GM23338 (cell line): ENCODE results near the gene GFOD1. TPM values are rescaled to one million over a fixed set of nuclear protein-coding genes. Genes with fewer than 3 reads are reported as not detected.

Source experiments
- ATAC-seq: fragments of 200-7000 bp; cut with Tn5 transposase; 3 replicates; pipeline ENCODE4 v1.9.1; 2020
- DNase-seq: peaks from one replicate; pipeline ENCODE4 v3.0.0-alpha.2; 2015; ENCODE audit warnings: low spot score
- H2AFZ ChIP-seq: fragments of 200-600 bp; sonication (generic); 2 replicates; pipeline ENCODE4 v1.8.0; 2016; ENCODE audit warnings: antibody characterized with exemption, mild to moderate bottlenecking, moderate library complexity
- H3F3A ChIP-seq: fragments of 200-600 bp; sonication (generic); replicated peaks from 2 replicates; pipeline ENCODE4 v1.8.0; 2017; ENCODE audit warnings: antibody characterized with exemption, mixed run types, low read depth
- H3K27ac ChIP-seq: fragments of 200-600 bp; sonication (generic); 2 replicates; pipeline ENCODE4 v1.6.1; 2016; ENCODE audit warnings: low read depth
- H3K27me3 ChIP-seq: fragments of 200-600 bp; sonication (generic); 2 replicates; pipeline ENCODE4 v1.8.0; 2016; ENCODE audit warnings: mild to moderate bottlenecking, mixed run types, moderate library complexity; ENCODE audit not compliant: insufficient read depth
- H3K36me3 ChIP-seq: fragments of 200-600 bp; sonication (generic); 2 replicates; pipeline ENCODE4 v1.8.0; 2016; ENCODE audit warnings: mild to moderate bottlenecking; ENCODE audit not compliant: insufficient read depth
- H3K4me1 ChIP-seq: fragments of 200-600 bp; sonication (generic); 2 replicates; pipeline ENCODE4 v1.8.0; 2016; ENCODE audit warnings: mild to moderate bottlenecking, moderate library complexity; ENCODE audit not compliant: insufficient read depth
- H3K4me2 ChIP-seq: fragments of 200-600 bp; sonication (generic); 2 replicates; pipeline ENCODE4 v1.7.1; 2017; ENCODE audit warnings: mixed run types
- H3K4me3 ChIP-seq: fragments of 200-600 bp; sonication (generic); 2 replicates; pipeline ENCODE4 v1.6.1; 2016; ENCODE audit warnings: mixed run types
- H3K79me2 ChIP-seq: fragments of 200-600 bp; sonication (generic); replicated peaks from 2 replicates; pipeline ENCODE4 v1.8.0; 2017; ENCODE audit warnings: mild to moderate bottlenecking; ENCODE audit not compliant: insufficient read depth
- H3K9me2 ChIP-seq: fragments of 200-600 bp; sonication (generic); 2 replicates; pipeline ENCODE4 v1.8.0; 2017; ENCODE audit not compliant: insufficient read depth
- H4K20me1 ChIP-seq: fragments of 200-600 bp; sonication (generic); replicated peaks from 2 replicates; pipeline ENCODE4 v1.8.0; 2017; ENCODE audit warnings: mild to moderate bottlenecking; ENCODE audit not compliant: insufficient read depth
- H3K27ac Mint-ChIP-seq: 2 replicates; pipeline ENCODE4 v1.8.0; 2020; ENCODE audit warnings: inconsistent platforms, mild to moderate bottlenecking, moderate library complexity, mixed read lengths
- H3K27me3 Mint-ChIP-seq: 3 replicates; pipeline ENCODE4 v1.8.0; 2022; ENCODE audit warnings: low read depth, mild to moderate bottlenecking, moderate library complexity, mixed read lengths, inconsistent platforms; ENCODE audit not compliant: insufficient read depth, poor library complexity
- H3K36me3 Mint-ChIP-seq: 3 replicates; pipeline ENCODE4 v1.8.0; 2021; ENCODE audit warnings: low read depth, mild to moderate bottlenecking, inconsistent platforms, moderate library complexity, mixed read lengths
- H3K4me1 Mint-ChIP-seq: 3 replicates; pipeline ENCODE4 v1.8.0; 2020; ENCODE audit warnings: mild to moderate bottlenecking, inconsistent platforms, mixed read lengths
- H3K4me3 Mint-ChIP-seq: 3 replicates; pipeline ENCODE4 v1.8.0; 2021; ENCODE audit warnings: moderate library complexity, mild to moderate bottlenecking, inconsistent platforms, mixed read lengths
- H3K9me3 Mint-ChIP-seq: 3 replicates; pipeline ENCODE4 v1.8.0; 2020; ENCODE audit warnings: moderate library complexity, mild to moderate bottlenecking, inconsistent platforms, mixed read lengths
- CREB1 ChIP-seq: fragments of 250-450 bp; sonication (Bioruptor Pico); IDR thresholded peaks from 2 replicates; pipeline ENCODE4 v1.5.0; 2020; ENCODE audit warnings: low read depth, mild to moderate bottlenecking, moderate library complexity
- EZH2phosphoT487 ChIP-seq: fragments of 200-600 bp; sonication (generic); IDR thresholded peaks from one replicate; pipeline ENCODE4 v1.8.1; 2018; ENCODE audit warnings: antibody characterized with exemption; ENCODE audit not compliant: unreplicated experiment
- JUNB ChIP-seq: IDR thresholded peaks from one replicate; pipeline ENCODE4 v1.6.1; 2016; ENCODE audit warnings: antibody characterized with exemption; ENCODE audit not compliant: unreplicated experiment
- NANOG ChIP-seq: IDR thresholded peaks from 2 replicates; pipeline ENCODE4 v1.6.1; 2016; ENCODE audit warnings: antibody characterized with exemption, borderline replicate concordance
- POLR2AphosphoS5 ChIP-seq: IDR thresholded peaks from 2 replicates; pipeline ENCODE4 v1.6.1; 2016; ENCODE audit warnings: antibody characterized with exemption, low read depth
- STAT1 ChIP-seq: IDR thresholded peaks from one replicate; pipeline ENCODE4 v1.6.1; 2016; ENCODE audit warnings: antibody characterized with exemption; ENCODE audit not compliant: unreplicated experiment
- ZNF114 ChIP-seq: fragments of 250-450 bp; sonication (Bioruptor Pico); IDR thresholded peaks from 2 replicates; pipeline ENCODE4 v1.5.0; 2020; ENCODE audit warnings: mild to moderate bottlenecking, moderate library complexity
- polyA plus RNA-seq: library from polyadenylated mRNA; unstranded; fragments of >200 nt; fragmentation: Nextera tagmentation; extraction: Ambion mirVana; gene quantifications from 2 replicates; pipeline ENCODE4 v1.2.1, GENCODE V29; 2016
- total RNA-seq: library from RNA; depleted of rRNA; stranded (reverse); fragments of >200 nt; shearing (Covaris generic); gene quantifications from 2 replicates; pipeline ENCODE4 v1.2.3, GENCODE V29; 2014
- TF ChIP-seq, protein P1 (sequence below): IDR thresholded peaks from one replicate; pipeline ENCODE4 v1.6.1; 2018; ENCODE audit warnings: antibody characterized with exemption; ENCODE audit not compliant: unreplicated experiment
- TF ChIP-seq, protein P2 (sequence below), 2 experiments: fragments of 200-600 bp in 1 of 2; sonication (generic) in 1 of 2; conservative IDR thresholded peaks; 2 replicates each; pipeline versions ENCODE4 v1.5.1 to v1.6.1; 2016 to 2017; ENCODE audit warnings: antibody characterized with exemption in 2 of 2, low read depth in 2 of 2, mild to moderate bottlenecking in 2 of 2, moderate library complexity in 1 of 2
- TF ChIP-seq, protein P3 (sequence below): IDR thresholded peaks from 2 replicates; pipeline ENCODE4 v1.6.1; 2016; ENCODE audit warnings: antibody characterized with exemption

GFOD1 gene
- total and polyA plus RNA-seq, 2 experiments from 2014 or later: 4.9 to 12.8 TPM

DNA sequence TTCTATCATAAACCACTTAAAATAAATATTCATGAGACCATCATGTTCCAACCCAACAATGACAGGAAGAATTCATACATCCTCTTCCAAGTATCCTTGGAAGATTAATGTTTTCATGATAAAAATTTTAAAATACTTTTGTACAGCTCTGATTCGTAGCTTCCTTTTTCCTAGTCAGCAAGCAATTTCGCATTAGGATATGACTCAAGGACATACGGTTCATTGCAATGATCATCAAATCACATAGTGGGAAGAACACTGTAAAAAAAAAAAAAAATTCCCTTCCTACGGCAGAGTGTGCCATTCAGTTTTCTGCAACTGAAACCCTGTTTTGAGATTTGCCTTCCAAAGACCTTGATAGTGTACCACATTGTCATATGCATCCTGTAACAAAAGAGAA lies 35.3 kb upstream of the GFOD1 start (continued):
- TF ChIP-seq, protein P1, sequence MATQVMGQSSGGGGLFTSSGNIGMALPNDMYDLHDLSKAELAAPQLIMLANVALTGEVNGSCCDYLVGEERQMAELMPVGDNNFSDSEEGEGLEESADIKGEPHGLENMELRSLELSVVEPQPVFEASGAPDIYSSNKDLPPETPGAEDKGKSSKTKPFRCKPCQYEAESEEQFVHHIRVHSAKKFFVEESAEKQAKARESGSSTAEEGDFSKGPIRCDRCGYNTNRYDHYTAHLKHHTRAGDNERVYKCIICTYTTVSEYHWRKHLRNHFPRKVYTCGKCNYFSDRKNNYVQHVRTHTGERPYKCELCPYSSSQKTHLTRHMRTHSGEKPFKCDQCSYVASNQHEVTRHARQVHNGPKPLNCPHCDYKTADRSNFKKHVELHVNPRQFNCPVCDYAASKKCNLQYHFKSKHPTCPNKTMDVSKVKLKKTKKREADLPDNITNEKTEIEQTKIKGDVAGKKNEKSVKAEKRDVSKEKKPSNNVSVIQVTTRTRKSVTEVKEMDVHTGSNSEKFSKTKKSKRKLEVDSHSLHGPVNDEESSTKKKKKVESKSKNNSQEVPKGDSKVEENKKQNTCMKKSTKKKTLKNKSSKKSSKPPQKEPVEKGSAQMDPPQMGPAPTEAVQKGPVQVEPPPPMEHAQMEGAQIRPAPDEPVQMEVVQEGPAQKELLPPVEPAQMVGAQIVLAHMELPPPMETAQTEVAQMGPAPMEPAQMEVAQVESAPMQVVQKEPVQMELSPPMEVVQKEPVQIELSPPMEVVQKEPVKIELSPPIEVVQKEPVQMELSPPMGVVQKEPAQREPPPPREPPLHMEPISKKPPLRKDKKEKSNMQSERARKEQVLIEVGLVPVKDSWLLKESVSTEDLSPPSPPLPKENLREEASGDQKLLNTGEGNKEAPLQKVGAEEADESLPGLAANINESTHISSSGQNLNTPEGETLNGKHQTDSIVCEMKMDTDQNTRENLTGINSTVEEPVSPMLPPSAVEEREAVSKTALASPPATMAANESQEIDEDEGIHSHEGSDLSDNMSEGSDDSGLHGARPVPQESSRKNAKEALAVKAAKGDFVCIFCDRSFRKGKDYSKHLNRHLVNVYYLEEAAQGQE: no peak
- no peak for TF ChIP-seq NANOG
- TF ChIP-seq JUNB: no peak

DNA sequence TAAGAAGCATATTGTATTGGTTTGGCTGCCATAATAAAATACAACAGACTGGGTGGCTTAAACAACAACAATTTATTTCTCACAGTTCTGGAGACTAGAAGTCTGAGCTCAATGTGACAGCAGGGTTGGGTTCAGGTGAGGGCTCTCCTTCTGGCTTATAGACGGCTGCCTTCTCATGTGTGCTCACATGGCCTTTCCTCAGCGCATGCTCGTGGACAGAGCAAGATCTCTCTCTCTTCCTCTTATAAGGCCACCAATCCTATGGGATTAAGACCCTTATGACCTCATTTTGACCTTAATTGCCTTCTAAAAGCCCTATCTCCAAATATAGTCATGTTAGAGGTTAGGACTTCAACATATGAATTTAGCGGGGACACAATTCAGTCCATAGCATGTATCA lies 32.4 kb upstream of the GFOD1 start:
- Histone ChIP-seq H3F3A (no peaks in the 10 kb centered on the region), H3K27me3 (no peaks in the 10 kb centered on the region), H2AFZ (no peak overlapping the region), H3K36me3 (no peaks in the 10 kb centered on the region), H3K9me2 (0 out of 2 replicates have a peak, but pooled peaks cover 3% of the 10 kb centered on the region), H3K4me3 (no peak overlapping the region), H3K4me1 (no peaks in the 10 kb centered on the region), H3K79me2 (no peaks in the 10 kb centered on the region), H3K4me2 (no peak overlapping the region), H3K27ac (no peak overlapping the region), H4K20me1 (no peaks in the 10 kb centered on the region)
- DNase-seq (no peak), ATAC-seq (no peak)
- no peak overlapping the region for H3K4me3 Mint-ChIP-seq
- H3K27ac Mint-ChIP-seq: no peak overlapping the region
- H3K9me3 Mint-ChIP-seq: no peaks in the 10 kb centered on the region
- H3K4me1 Mint-ChIP-seq: peaks cover 2% of the 10 kb centered on the region; the same call in 1 of the 3 replicates
- H3K27me3 Mint-ChIP-seq: no peaks in the 10 kb centered on the region
- no peaks in the 10 kb centered on the region for H3K36me3 Mint-ChIP-seq
- TF ChIP-seq ZNF114 (CRISPR knock-in tag) (no peak), POLR2AphosphoS5 (no peak), NANOG (no peak), EZH2phosphoT487 (no peak), STAT1 (no peak), CREB1 (CRISPR knock-in tag) (no peak), JUNB (no peak)
- TF ChIP-seq, protein P1: no peak
- TF ChIP-seq, protein P2, sequence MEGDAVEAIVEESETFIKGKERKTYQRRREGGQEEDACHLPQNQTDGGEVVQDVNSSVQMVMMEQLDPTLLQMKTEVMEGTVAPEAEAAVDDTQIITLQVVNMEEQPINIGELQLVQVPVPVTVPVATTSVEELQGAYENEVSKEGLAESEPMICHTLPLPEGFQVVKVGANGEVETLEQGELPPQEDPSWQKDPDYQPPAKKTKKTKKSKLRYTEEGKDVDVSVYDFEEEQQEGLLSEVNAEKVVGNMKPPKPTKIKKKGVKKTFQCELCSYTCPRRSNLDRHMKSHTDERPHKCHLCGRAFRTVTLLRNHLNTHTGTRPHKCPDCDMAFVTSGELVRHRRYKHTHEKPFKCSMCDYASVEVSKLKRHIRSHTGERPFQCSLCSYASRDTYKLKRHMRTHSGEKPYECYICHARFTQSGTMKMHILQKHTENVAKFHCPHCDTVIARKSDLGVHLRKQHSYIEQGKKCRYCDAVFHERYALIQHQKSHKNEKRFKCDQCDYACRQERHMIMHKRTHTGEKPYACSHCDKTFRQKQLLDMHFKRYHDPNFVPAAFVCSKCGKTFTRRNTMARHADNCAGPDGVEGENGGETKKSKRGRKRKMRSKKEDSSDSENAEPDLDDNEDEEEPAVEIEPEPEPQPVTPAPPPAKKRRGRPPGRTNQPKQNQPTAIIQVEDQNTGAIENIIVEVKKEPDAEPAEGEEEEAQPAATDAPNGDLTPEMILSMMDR (conservative IDR thresholded peaks at IDR 0.05; ENCODE audit: low read depth in 2 of 2): no peak
- TF ChIP-seq, protein P3, sequence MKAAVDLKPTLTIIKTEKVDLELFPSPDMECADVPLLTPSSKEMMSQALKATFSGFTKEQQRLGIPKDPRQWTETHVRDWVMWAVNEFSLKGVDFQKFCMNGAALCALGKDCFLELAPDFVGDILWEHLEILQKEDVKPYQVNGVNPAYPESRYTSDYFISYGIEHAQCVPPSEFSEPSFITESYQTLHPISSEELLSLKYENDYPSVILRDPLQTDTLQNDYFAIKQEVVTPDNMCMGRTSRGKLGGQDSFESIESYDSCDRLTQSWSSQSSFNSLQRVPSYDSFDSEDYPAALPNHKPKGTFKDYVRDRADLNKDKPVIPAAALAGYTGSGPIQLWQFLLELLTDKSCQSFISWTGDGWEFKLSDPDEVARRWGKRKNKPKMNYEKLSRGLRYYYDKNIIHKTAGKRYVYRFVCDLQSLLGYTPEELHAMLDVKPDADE: no peak
